Lung (tissue), 12 donors: ENCODE results near the gene PLCB4. TPM values are rescaled to one million over a fixed set of nuclear protein-coding genes. Genes with fewer than 3 reads are reported as not detected.
A peak's percentile ranks its signal among the peaks of the same experiment; 100 is the strongest.

ENCODE experiments used
- ATAC-seq: fragments of 200-7000 bp; cut with Tn5 transposase; one replicate; pipeline ENCODE4 v1.9.1; 2020; ENCODE audit warnings: moderate number of reproducible peaks; ENCODE audit not compliant: insufficient read depth, low FRiP score
- DNase-seq, 3 donors: peaks; one replicate each; pipeline ENCODE4 v3.0.0-alpha.2; 2013 to 2017
- H3K27ac ChIP-seq, 2 donors: one replicate each; pipeline ENCODE4 v1.5.1; 2013; ENCODE audit warnings: mild to moderate bottlenecking in 2 of 2, moderate library complexity in 2 of 2, control low read depth in 1 of 2, inconsistent platforms in 1 of 2, low read depth in 1 of 2, low read length in 1 of 2
- H3K27me3 ChIP-seq, 3 donors: one replicate each; pipeline ENCODE4 v1.5.1; 2013; ENCODE audit warnings: low read length in 2 of 3; ENCODE audit not compliant: control insufficient read depth in 3 of 3, insufficient read depth in 3 of 3
- H3K36me3 ChIP-seq, 4 donors: one replicate each; pipeline ENCODE4 v1.5.1; 2013; ENCODE audit warnings: low read length in 4 of 4, mild to moderate bottlenecking in 1 of 4, moderate library complexity in 1 of 4; ENCODE audit not compliant: control insufficient read depth in 4 of 4, insufficient read depth in 4 of 4
- H3K4me1 ChIP-seq, 5 donors: one replicate each; pipeline ENCODE4 v1.5.1; 2013; ENCODE audit warnings: low read length in 5 of 5, mild to moderate bottlenecking in 2 of 5, moderate library complexity in 1 of 5; ENCODE audit not compliant: control insufficient read depth in 5 of 5, insufficient read depth in 5 of 5
- H3K4me3 ChIP-seq: one replicate; pipeline ENCODE4 v1.5.1; 2013; ENCODE audit warnings: mild to moderate bottlenecking, control low read depth, moderate library complexity
- H3K9ac ChIP-seq, 2 donors: one replicate each; pipeline ENCODE4 v1.5.1; 2013; ENCODE audit warnings: low read length in 2 of 2, control low read depth in 1 of 2; ENCODE audit not compliant: insufficient read depth in 1 of 2
- H3K9me3 ChIP-seq, 4 donors: one replicate each; pipeline ENCODE4 v1.5.1; 2013; ENCODE audit warnings: low read length in 3 of 4, mild to moderate bottlenecking in 1 of 4, moderate library complexity in 1 of 4; ENCODE audit not compliant: control insufficient read depth in 4 of 4, insufficient read depth in 3 of 4
- WGBS, 2 donors: extraction: QIAGEN DNeasy Blood & Tissue Kit; methylation state at CpG; one replicate each; pipeline ENCODE4 v1.1.7; 2013; 5-methylcytosine and 5-hydroxymethylcytosine counted together
- polyA plus RNA-seq, 2 donors: library from polyadenylated mRNA; stranded (reverse); fragments of 200-250 nt; gene quantifications; one replicate each; pipeline ENCODE4 v1.2.1, GENCODE V29; 2013
- total RNA-seq, 2 donors: library from RNA; depleted of rRNA in 1 of 2; stranded (reverse); fragments of >200 nt in 1 of 2; gene quantifications; one replicate each; pipeline ENCODE4 v1.2.1, GENCODE V29; 2014 to 2021
- TF ChIP-seq, protein P1 (sequence below): IDR thresholded peaks from 2 replicates; pipeline ENCODE4 v1.5.1; 2012; ENCODE audit warnings: mild to moderate bottlenecking; ENCODE audit errors: control extremely low read depth, extremely low read depth
- donor health status: control.
- donor health status: control.
- donor health status: Bipolar disorder and iron deficiency.
- donor health status: healthy.
- donor health status: DM: yes; HTN: yes; CAD: no.

Gene PLCB4
- total and polyA plus RNA-seq, 4 donors = 2.1 to 18.6 (median 5.6) TPM

DNA sequence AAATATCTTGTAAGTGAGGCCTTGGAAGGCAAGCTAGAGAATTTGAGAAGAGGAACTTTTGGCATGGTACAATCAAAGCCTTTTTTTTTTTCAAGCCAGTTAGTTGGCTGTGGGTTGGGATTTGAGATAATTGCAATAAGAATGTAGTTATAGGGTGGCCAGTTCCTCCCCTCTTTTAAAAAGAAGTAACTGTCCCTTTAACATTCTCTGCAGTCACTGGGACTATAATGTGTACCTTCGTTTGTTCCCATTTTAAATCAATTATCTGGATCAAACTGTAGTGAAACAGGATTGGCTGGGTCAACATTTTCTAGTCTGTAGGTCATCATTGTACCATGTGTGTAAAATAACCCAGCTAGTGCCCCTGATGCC, 233.2 kb downstream of the PLCB4 start:
- H3K9ac ChIP-seq = no peak overlapping the region
- no peaks in the 10 kb centered on the region for H3K36me3 ChIP-seq
- peaks cover 0 to 20% (median 6%) of the 10 kb centered on the region in 5 donors for H3K4me1 ChIP-seq
- no peaks in the 10 kb centered on the region for H3K9me3 ChIP-seq
- WGBS, 2 donors = 25 to 64% methylated on average over 1 of the region's 1 CpG
- TF ChIP-seq, protein P1, sequence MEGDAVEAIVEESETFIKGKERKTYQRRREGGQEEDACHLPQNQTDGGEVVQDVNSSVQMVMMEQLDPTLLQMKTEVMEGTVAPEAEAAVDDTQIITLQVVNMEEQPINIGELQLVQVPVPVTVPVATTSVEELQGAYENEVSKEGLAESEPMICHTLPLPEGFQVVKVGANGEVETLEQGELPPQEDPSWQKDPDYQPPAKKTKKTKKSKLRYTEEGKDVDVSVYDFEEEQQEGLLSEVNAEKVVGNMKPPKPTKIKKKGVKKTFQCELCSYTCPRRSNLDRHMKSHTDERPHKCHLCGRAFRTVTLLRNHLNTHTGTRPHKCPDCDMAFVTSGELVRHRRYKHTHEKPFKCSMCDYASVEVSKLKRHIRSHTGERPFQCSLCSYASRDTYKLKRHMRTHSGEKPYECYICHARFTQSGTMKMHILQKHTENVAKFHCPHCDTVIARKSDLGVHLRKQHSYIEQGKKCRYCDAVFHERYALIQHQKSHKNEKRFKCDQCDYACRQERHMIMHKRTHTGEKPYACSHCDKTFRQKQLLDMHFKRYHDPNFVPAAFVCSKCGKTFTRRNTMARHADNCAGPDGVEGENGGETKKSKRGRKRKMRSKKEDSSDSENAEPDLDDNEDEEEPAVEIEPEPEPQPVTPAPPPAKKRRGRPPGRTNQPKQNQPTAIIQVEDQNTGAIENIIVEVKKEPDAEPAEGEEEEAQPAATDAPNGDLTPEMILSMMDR = no peak
- no peaks in the 10 kb centered on the region for H3K27me3 ChIP-seq
- ATAC-seq (no peak), DNase-seq (no peak)
- H3K27ac ChIP-seq = peak overlapping the region in 1 of 2 donors; percentile 46
- H3K4me3 ChIP-seq = no peak overlapping the region

DNA sequence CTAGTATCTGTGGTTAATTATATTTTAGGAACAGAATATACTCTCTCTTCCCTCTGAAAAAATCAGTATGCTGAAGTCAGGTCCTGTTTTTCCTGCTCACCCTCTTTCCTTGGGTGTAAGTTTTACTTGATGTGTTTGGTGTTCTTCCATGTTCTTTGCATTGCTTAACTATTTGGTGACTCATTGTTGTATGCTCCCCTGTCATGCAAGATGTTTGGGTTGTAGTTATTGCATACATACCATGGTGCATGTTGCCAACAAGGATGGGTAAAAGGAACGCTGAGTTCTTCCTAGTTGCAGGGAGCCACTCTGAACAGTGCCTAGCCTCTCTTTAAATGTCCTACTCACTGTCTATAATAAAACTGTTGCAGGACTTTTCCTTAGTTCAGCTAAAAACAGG, 237.6 kb downstream of the PLCB4 start:
- H3K9me3 ChIP-seq = no peaks in the 10 kb centered on the region
- 71 to 72% methylated on average over 1 of the region's 1 CpG for WGBS, 2 donors
- no peak overlapping the region for H3K9ac ChIP-seq
- no peak for DNase-seq
- H3K27ac ChIP-seq = no peak overlapping the region
- H3K4me3 ChIP-seq = no peak overlapping the region
- peaks cover 0 to 43% (median 6%) of the 10 kb centered on the region in 5 donors for H3K4me1 ChIP-seq
- TF ChIP-seq, protein P1 = no peak
- peaks cover 0 to 2% (median 0%) of the 10 kb centered on the region in 4 donors for H3K36me3 ChIP-seq
- no peak for ATAC-seq
- H3K27me3 ChIP-seq = no peaks in the 10 kb centered on the region

DNA sequence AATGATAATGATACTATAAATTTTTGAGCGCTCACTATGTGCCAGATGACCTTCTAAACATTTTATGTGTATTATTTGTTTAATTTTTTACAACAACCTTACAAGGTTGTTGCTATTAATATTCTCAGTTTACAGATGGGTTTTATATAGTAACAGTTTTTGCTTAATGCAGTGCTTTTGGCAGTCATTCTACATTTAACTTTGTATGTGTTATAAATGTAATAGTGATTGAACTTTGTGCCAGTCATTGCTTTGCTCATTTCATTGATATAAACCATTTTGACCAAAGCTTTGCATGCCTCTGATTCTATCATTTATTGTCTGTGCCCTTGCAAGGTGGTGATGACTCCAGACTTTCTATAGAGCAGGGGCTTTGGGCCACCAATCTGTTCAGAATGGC, 239.2 kb downstream of the PLCB4 start:
- peaks cover 0 to 34% (median 3%) of the 10 kb centered on the region in 5 donors for H3K4me1 ChIP-seq
- no peak overlapping the region for H3K9ac ChIP-seq
- no peak overlapping the region for H3K27ac ChIP-seq
- H3K9me3 ChIP-seq = no peaks in the 10 kb centered on the region
- WGBS, 2 donors = 79 to 98% methylated on average over 1 of the region's 1 CpG
- TF ChIP-seq, protein P1 = no peak
- no peaks in the 10 kb centered on the region for H3K27me3 ChIP-seq
- ATAC-seq (no peak), DNase-seq (peak in 2 of 3 donors; percentile 66 to 70)
- no peak overlapping the region for H3K4me3 ChIP-seq
- H3K36me3 ChIP-seq = peaks cover 0 to 2% (median 0%) of the 10 kb centered on the region in 4 donors

DNA sequence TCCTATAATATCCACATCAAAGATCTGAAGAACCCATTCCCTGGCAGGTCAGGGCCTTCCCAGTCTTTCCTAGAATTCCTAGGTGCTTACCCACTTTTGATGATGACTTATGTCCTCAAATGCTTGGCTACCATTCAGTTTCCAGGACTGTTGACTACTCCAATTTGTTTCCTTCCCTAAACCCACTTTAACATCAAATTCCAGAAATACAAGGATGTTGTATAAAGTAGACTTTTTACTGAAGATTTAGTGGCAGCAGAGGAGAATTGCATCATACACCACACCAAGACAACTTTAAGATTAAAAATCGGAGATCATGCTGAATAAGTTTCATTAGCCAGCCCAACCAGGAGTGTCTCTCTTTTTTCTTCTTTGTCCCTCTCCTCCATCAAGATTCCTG, 242.2 kb downstream of the PLCB4 start:
- Histone ChIP-seq H3K9ac (no peak overlapping the region), H3K27ac (no peak overlapping the region), H3K9me3 (no peaks in the 10 kb centered on the region), H3K27me3 (no peaks in the 10 kb centered on the region), H3K36me3 (peaks cover 0 to 2% (median 0%) of the 10 kb centered on the region in 4 donors), H3K4me3 (no peak overlapping the region), H3K4me1 (peaks cover 0 to 34% (median 3%) of the 10 kb centered on the region in 5 donors)
- TF ChIP-seq, protein P1 = no peak
- DNase-seq (no peak), ATAC-seq (no peak)
- WGBS, 2 donors = 71 to 92% methylated on average over 1 of the region's 1 CpG
